ENCODE results near the gene ASTN2.

DNA sequence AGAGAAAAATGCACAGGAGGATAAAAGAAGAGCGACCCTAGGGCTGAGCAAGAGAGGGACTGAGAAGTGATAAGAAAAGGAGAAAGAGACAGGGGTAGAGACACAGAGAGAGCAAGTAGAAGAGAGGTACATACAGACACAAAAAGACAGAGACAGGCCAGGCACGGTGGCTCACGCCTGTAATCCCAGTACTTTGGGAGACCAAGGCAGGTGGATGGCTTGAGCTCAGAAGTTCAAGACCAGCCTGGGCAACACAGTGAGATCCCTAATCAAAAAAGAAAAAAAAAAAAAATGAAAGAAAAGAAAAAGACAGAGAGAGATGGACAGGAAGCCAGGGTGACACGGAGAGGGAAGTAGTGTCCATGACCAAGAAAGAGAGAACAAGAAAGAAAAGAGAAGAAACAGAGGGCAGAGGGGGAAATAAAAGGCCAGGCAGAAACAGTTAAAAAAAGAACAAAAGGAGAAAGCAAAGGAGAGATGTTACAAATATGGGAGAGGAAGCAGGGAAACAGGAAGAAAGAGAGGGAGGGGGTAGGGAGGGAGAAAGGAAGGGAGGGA, 937.2 kb downstream of the ASTN2 start:
- TF ChIP-seq, protein P1, sequence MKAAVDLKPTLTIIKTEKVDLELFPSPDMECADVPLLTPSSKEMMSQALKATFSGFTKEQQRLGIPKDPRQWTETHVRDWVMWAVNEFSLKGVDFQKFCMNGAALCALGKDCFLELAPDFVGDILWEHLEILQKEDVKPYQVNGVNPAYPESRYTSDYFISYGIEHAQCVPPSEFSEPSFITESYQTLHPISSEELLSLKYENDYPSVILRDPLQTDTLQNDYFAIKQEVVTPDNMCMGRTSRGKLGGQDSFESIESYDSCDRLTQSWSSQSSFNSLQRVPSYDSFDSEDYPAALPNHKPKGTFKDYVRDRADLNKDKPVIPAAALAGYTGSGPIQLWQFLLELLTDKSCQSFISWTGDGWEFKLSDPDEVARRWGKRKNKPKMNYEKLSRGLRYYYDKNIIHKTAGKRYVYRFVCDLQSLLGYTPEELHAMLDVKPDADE (IDR thresholded peaks at IDR 0.05) = no peak
- TF ChIP-seq, protein P2, sequence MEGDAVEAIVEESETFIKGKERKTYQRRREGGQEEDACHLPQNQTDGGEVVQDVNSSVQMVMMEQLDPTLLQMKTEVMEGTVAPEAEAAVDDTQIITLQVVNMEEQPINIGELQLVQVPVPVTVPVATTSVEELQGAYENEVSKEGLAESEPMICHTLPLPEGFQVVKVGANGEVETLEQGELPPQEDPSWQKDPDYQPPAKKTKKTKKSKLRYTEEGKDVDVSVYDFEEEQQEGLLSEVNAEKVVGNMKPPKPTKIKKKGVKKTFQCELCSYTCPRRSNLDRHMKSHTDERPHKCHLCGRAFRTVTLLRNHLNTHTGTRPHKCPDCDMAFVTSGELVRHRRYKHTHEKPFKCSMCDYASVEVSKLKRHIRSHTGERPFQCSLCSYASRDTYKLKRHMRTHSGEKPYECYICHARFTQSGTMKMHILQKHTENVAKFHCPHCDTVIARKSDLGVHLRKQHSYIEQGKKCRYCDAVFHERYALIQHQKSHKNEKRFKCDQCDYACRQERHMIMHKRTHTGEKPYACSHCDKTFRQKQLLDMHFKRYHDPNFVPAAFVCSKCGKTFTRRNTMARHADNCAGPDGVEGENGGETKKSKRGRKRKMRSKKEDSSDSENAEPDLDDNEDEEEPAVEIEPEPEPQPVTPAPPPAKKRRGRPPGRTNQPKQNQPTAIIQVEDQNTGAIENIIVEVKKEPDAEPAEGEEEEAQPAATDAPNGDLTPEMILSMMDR (conservative IDR thresholded peaks at IDR 0.05; ENCODE audit: low read depth in 2 of 2) = no peak
- TF ChIP-seq EZH2phosphoT487 (IDR thresholded peaks at IDR 0.05; ENCODE audit: unreplicated experiment) = no peak
- TF ChIP-seq CREB1 (CRISPR knock-in tag; IDR thresholded peaks at IDR 0.05; ENCODE audit: low read depth) = no peak
- TF ChIP-seq EZH2 (IDR thresholded peaks at IDR 0.05; ENCODE audit: low read depth, unreplicated experiment) = no peak
- TF ChIP-seq, protein P3, sequence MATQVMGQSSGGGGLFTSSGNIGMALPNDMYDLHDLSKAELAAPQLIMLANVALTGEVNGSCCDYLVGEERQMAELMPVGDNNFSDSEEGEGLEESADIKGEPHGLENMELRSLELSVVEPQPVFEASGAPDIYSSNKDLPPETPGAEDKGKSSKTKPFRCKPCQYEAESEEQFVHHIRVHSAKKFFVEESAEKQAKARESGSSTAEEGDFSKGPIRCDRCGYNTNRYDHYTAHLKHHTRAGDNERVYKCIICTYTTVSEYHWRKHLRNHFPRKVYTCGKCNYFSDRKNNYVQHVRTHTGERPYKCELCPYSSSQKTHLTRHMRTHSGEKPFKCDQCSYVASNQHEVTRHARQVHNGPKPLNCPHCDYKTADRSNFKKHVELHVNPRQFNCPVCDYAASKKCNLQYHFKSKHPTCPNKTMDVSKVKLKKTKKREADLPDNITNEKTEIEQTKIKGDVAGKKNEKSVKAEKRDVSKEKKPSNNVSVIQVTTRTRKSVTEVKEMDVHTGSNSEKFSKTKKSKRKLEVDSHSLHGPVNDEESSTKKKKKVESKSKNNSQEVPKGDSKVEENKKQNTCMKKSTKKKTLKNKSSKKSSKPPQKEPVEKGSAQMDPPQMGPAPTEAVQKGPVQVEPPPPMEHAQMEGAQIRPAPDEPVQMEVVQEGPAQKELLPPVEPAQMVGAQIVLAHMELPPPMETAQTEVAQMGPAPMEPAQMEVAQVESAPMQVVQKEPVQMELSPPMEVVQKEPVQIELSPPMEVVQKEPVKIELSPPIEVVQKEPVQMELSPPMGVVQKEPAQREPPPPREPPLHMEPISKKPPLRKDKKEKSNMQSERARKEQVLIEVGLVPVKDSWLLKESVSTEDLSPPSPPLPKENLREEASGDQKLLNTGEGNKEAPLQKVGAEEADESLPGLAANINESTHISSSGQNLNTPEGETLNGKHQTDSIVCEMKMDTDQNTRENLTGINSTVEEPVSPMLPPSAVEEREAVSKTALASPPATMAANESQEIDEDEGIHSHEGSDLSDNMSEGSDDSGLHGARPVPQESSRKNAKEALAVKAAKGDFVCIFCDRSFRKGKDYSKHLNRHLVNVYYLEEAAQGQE (IDR thresholded peaks at IDR 0.05; ENCODE audit: unreplicated experiment) = no peak
- TF ChIP-seq JUNB (IDR thresholded peaks at IDR 0.05; ENCODE audit: unreplicated experiment) = no peak
- TF ChIP-seq POLR2AphosphoS5 (IDR thresholded peaks at IDR 0.05; ENCODE audit: low read depth) = no peak

All from GM23338 (cell line).